Measurements from ENCODE around the gene KCNK4. TPM values are rescaled to one million over a fixed set of nuclear protein-coding genes. Genes with fewer than 3 reads are reported as not detected.
A peak's percentile ranks its signal among the peaks of the same experiment; 100 is the strongest.
"Not testable (repeated sequence)": the region's sequence is repeated elsewhere in the genome, so short reads cannot be mapped to it uniquely, and the experiment has no call there.

Gene KCNK4
- polyA plus RNA-seq, 1 donor = 0.09 TPM

GRCh38 chr11:64303109-64304031, 12.3 kb downstream of the KCNK4 start:
- peaks cover 4% of the 10 kb centered on the region for H3K36me3 ChIP-seq (ENCODE audit: control insufficient read depth, insufficient read depth, low read length)
- no peak for DNase-seq
- no CpG with 5 or more reads among the region's 13 CpGs for WGBS (ENCODE audit: insufficient coverage, low lambda C conversion rate)
- H3K4me3 ChIP-seq (ENCODE audit: low read length) = no peak overlapping the region
- H3K27ac ChIP-seq (ENCODE audit: low read length) = no peak overlapping the region
- H3K27me3 ChIP-seq (ENCODE audit: control insufficient read depth, insufficient read depth, low read length) = peaks cover 36% of the 10 kb centered on the region
- peaks cover 3% of the 10 kb centered on the region for H3K9me3 ChIP-seq (ENCODE audit: control insufficient read depth, low read depth, low read length)
- peaks cover 36% of the 10 kb centered on the region for H3K4me1 ChIP-seq (ENCODE audit: control insufficient read depth, insufficient read depth, low read length)

DNA sequence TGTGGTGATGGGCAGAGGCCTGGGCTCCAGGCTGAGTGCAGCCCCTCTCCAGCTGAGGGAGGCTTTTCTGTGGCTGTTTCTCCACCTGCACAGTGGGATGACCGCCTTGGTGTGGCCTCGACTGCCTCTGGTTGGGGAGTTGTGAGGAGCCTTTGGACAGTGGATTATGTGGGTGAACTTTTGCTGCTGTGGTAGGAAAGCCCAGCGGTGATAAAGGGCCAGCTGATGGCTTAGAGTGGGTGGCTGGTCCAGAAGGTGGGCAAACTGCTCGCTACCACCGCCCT, 12.9 kb downstream of the KCNK4 start:
- Histone ChIP-seq H3K4me1 (ENCODE audit: control insufficient read depth, insufficient read depth, low read length) (peaks cover 36% of the 10 kb centered on the region), H3K27me3 (ENCODE audit: control insufficient read depth, insufficient read depth, low read length) (peaks cover 30% of the 10 kb centered on the region), H3K27ac (ENCODE audit: low read length) (peak overlapping the region; percentile 99), H3K4me3 (ENCODE audit: low read length) (peak overlapping the region; percentile 70), H3K36me3 (ENCODE audit: control insufficient read depth, insufficient read depth, low read length) (peaks cover 4% of the 10 kb centered on the region), H3K9me3 (ENCODE audit: control insufficient read depth, low read depth, low read length) (peaks cover 3% of the 10 kb centered on the region)
- WGBS (ENCODE audit: insufficient coverage, low lambda C conversion rate) = no CpG with 5 or more reads among the region's 5 CpGs
- no peak for DNase-seq

GRCh38 chr11:64304316-64305072, 13.4 kb downstream of the KCNK4 start:
- Histone ChIP-seq H3K4me1 (ENCODE audit: control insufficient read depth, insufficient read depth, low read length) (peaks cover 34% of the 10 kb centered on the region), H3K9me3 (ENCODE audit: control insufficient read depth, low read depth, low read length) (peaks cover 3% of the 10 kb centered on the region), H3K4me3 (ENCODE audit: low read length) (peak overlapping the region; percentile 70), H3K27ac (ENCODE audit: low read length) (peak overlapping the region; percentile 99), H3K27me3 (ENCODE audit: control insufficient read depth, insufficient read depth, low read length) (peaks cover 25% of the 10 kb centered on the region), H3K36me3 (ENCODE audit: control insufficient read depth, insufficient read depth, low read length) (peaks cover 4% of the 10 kb centered on the region)
- peak; percentile 84 to 89 for DNase-seq
- no CpG with 5 or more reads among the region's 46 CpGs for WGBS (ENCODE audit: insufficient coverage, low lambda C conversion rate)

DNA sequence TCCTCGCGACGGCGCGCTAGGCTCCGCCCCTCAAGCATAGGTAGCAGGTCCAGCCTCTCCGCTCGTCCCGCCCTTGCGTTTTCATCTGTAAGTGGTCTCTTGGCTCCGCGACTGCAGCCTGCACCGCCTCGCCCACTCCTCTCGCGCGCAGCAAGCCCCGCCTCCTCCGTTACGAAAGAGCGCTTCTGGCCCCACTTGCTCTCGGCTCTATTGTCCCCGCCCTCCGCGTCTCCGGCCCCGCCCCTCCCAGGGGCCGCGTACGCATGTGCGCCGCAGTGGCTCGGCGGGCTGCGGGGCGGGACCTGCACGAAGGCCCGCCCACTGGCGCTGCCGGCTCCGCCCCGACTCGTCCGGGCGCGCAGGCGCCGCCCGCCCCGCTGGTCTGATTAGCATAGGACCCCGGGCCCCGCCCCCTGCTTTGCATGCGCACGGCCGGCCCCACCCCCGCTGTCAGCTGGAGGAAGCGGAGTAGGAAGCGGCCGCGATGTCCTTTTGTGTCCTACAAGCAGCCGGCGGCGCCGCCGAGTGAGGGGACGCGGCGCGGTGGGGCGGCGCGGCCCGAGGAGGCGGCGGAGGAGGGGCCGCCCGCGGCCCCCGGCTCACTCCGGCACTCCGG, 14.1 kb downstream of the KCNK4 start, which contains the start of gene ESRRA:
Gene ESRRA (plus strand): TSS at position 450 of the 616 bp plus-strand sequence. CDS start 1,656 bp downstream, outside the sequence.
- WGBS (ENCODE audit: insufficient coverage, low lambda C conversion rate) = no CpG with 5 or more reads among the region's 81 CpGs
- peaks cover 18% of the 10 kb centered on the region for H3K27me3 ChIP-seq (ENCODE audit: control insufficient read depth, insufficient read depth, low read length)
- peaks cover 28% of the 10 kb centered on the region for H3K4me1 ChIP-seq (ENCODE audit: control insufficient read depth, insufficient read depth, low read length)
- peak within 1 kb of the TSS; percentile 70 for H3K4me3 ChIP-seq (ENCODE audit: low read length)
- DNase-seq = peak; percentile 99
- peaks cover 4% of the 10 kb centered on the region for H3K36me3 ChIP-seq (ENCODE audit: control insufficient read depth, insufficient read depth, low read length)
- H3K9me3 ChIP-seq (ENCODE audit: control insufficient read depth, low read depth, low read length) = no peaks in the 10 kb centered on the region
- peak within 1 kb of the TSS; percentile 99 for H3K27ac ChIP-seq (ENCODE audit: low read length)

GRCh38 chr11:64305691-64306562, 14.8 kb downstream of the KCNK4 start:
- Histone ChIP-seq H3K27me3 (ENCODE audit: control insufficient read depth, insufficient read depth, low read length) (peaks cover 10% of the 10 kb centered on the region), H3K9me3 (ENCODE audit: control insufficient read depth, low read depth, low read length) (no peaks in the 10 kb centered on the region), H3K27ac (ENCODE audit: low read length) (peak overlapping the region; percentile 79), H3K4me1 (ENCODE audit: control insufficient read depth, insufficient read depth, low read length) (peaks cover 20% of the 10 kb centered on the region), H3K36me3 (ENCODE audit: control insufficient read depth, insufficient read depth, low read length) (peaks cover 5% of the 10 kb centered on the region), H3K4me3 (ENCODE audit: low read length) (peak overlapping the region; percentile 68)
- DNase-seq = peak; percentile 69 to 90
- 0% methylated on average over 1 of the region's 71 CpGs for WGBS (ENCODE audit: insufficient coverage, low lambda C conversion rate)

DNA sequence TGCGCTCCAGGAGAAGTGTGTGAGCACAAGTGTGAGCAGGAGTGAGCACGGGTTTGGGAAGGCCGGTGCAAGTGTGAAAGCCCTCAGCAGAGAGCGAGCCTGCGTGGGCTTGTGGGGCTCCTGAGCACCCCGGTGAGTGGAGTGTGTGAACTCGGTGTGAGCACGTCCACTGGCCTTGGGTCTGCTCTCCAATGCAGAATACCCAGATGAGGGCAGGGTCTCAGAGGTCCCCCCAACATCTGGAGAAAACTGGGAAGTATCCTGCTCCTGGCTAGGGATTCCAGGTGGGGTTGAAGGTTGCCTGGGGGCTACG, 15.4 kb downstream of the KCNK4 start:
- DNase-seq = no peak
- H3K27me3 ChIP-seq (ENCODE audit: control insufficient read depth, insufficient read depth, low read length) = peaks cover 5% of the 10 kb centered on the region
- peak overlapping the region; percentile 68 for H3K4me3 ChIP-seq (ENCODE audit: low read length)
- peaks cover 20% of the 10 kb centered on the region for H3K4me1 ChIP-seq (ENCODE audit: control insufficient read depth, insufficient read depth, low read length)
- peaks cover 7% of the 10 kb centered on the region for H3K36me3 ChIP-seq (ENCODE audit: control insufficient read depth, insufficient read depth, low read length)
- no CpG with 5 or more reads among the region's 9 CpGs for WGBS (ENCODE audit: insufficient coverage, low lambda C conversion rate)
- H3K9me3 ChIP-seq (ENCODE audit: control insufficient read depth, low read depth, low read length) = no peaks in the 10 kb centered on the region
- H3K27ac ChIP-seq (ENCODE audit: low read length) = peak overlapping the region; percentile 79

- WGBS (ENCODE audit: insufficient coverage, low lambda C conversion rate) = no CpG with 5 or more reads among the region's 15 CpGs
- Histone ChIP-seq H3K27ac (ENCODE audit: low read length) (peak overlapping the region; percentile 79), H3K9me3 (ENCODE audit: control insufficient read depth, low read depth, low read length) (no peaks in the 10 kb centered on the region), H3K27me3 (ENCODE audit: control insufficient read depth, insufficient read depth, low read length) (no peaks in the 10 kb centered on the region), H3K36me3 (ENCODE audit: control insufficient read depth, insufficient read depth, low read length) (peaks cover 7% of the 10 kb centered on the region), H3K4me1 (ENCODE audit: control insufficient read depth, insufficient read depth, low read length) (peaks cover 20% of the 10 kb centered on the region), H3K4me3 (ENCODE audit: low read length) (peak overlapping the region; percentile 68)
- DNase-seq = peak; percentile 84 to 90
Observed at GRCh38 chr11:64306876-64307622, 15.9 kb downstream of the KCNK4 start.

DNA sequence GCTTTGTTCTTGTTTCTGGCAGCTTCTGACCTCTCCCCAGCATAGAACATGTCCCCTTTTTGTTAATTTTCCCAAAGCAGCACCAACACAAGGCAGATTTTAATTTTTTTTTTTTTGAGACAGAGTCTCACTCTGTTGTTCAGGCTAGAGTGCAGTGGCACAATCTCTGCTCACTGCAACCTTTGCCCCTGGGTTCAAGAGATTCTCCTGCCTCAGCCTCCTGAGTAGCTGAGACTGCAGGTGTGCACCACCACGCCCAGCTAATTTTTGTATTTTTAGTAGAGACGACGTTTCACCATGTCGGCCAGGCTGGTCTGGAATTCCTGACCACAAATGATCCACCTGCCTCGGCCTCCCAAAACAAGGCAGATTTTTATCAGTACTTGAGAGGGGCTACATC, 16.7 kb downstream of the KCNK4 start:
- Histone ChIP-seq H3K36me3 (ENCODE audit: control insufficient read depth, insufficient read depth, low read length) (peaks cover 13% of the 10 kb centered on the region), H3K4me3 (ENCODE audit: low read length) (peak overlapping the region; percentile 68), H3K27ac (ENCODE audit: low read length) (peak overlapping the region; percentile 79), H3K4me1 (ENCODE audit: control insufficient read depth, insufficient read depth, low read length) (peaks cover 20% of the 10 kb centered on the region)
- not testable (repeated sequence) for H3K9me3 ChIP-seq (ENCODE audit: control insufficient read depth, low read depth, low read length); H3K27me3 ChIP-seq (ENCODE audit: control insufficient read depth, insufficient read depth, low read length); DNase-seq
- no CpG with 5 or more reads among the region's 5 CpGs for WGBS (ENCODE audit: insufficient coverage, low lambda C conversion rate)

GRCh38 chr11:64312947-64313346, 21.8 kb downstream of the KCNK4 start:
- no peak for DNase-seq
- WGBS (ENCODE audit: insufficient coverage, low lambda C conversion rate) = no CpG with 5 or more reads among the region's 10 CpGs
- H3K9me3 ChIP-seq (ENCODE audit: control insufficient read depth, low read depth, low read length) = no peaks in the 10 kb centered on the region
- H3K4me3 ChIP-seq (ENCODE audit: low read length) = no peak overlapping the region
- no peaks in the 10 kb centered on the region for H3K27me3 ChIP-seq (ENCODE audit: control insufficient read depth, insufficient read depth, low read length)
- peaks cover 9% of the 10 kb centered on the region for H3K4me1 ChIP-seq (ENCODE audit: control insufficient read depth, insufficient read depth, low read length)
- no peak overlapping the region for H3K27ac ChIP-seq (ENCODE audit: low read length)
- H3K36me3 ChIP-seq (ENCODE audit: control insufficient read depth, insufficient read depth, low read length) = peaks cover 41% of the 10 kb centered on the region

Measured in large intestine (tissue), 3 donors.